GM19438 (cell line): ENCODE data around the gene ADAMTS19.
A peak's percentile ranks its signal among the peaks of the same experiment; 100 is the strongest.
"Not testable (repeated sequence)": the region's sequence is repeated elsewhere in the genome, so short reads cannot be mapped to it uniquely, and the experiment has no call there.

Source experiments
- ATAC-seq: cut with Tn5 transposase; IDR thresholded peaks from one replicate; pipeline ENCODE4 v1.9.1; 2021; ENCODE audit warnings: low read depth; ENCODE audit not compliant: unreplicated experiment

ADAMTS19 gene

GRCh38 chr5:129563585-129563984 is 103.5 kb downstream of the ADAMTS19 start:
- ATAC-seq, result no peak

GRCh38 chr5:129569295-129569694 is 109.2 kb downstream of the ADAMTS19 start:
- no peak for ATAC-seq

GRCh38 chr5:129572060-129572459 is 112.0 kb downstream of the ADAMTS19 start:
- no peak for ATAC-seq

- ATAC-seq, result not testable (repeated sequence)
Measured at GRCh38 chr5:129584496-129584895, 124.4 kb downstream of the ADAMTS19 start.

- ATAC-seq, result no peak
Measured at GRCh38 chr5:129591508-129592160, 131.5 kb downstream of the ADAMTS19 start.

- ATAC-seq, result no peak
Measured at GRCh38 chr5:129593525-129593924, 133.4 kb downstream of the ADAMTS19 start.

- no peak for ATAC-seq
Measured at GRCh38 chr5:129601576-129601975, 141.5 kb downstream of the ADAMTS19 start.

- ATAC-seq, result no peak
Measured at GRCh38 chr5:129608350-129608749, 148.3 kb downstream of the ADAMTS19 start.

- peak; percentile 93 for ATAC-seq
Measured at GRCh38 chr5:129609710-129610109, 149.6 kb downstream of the ADAMTS19 start.

- no peak for ATAC-seq
Measured at GRCh38 chr5:129616517-129616916, 156.4 kb downstream of the ADAMTS19 start.

- no peak for ATAC-seq
Measured at GRCh38 chr5:129617206-129617605, 157.1 kb downstream of the ADAMTS19 start.

GRCh38 chr5:129619782-129620181 is 159.7 kb downstream of the ADAMTS19 start:
- ATAC-seq, result no peak

GRCh38 chr5:129622531-129622930 is 162.4 kb downstream of the ADAMTS19 start:
- ATAC-seq, result no peak

- no peak for ATAC-seq
Measured at GRCh38 chr5:129629575-129629974, 169.5 kb downstream of the ADAMTS19 start.

GRCh38 chr5:129630101-129630500 is 170.0 kb downstream of the ADAMTS19 start:
- no peak for ATAC-seq

- no peak for ATAC-seq
Measured at GRCh38 chr5:129631961-129632360, 171.9 kb downstream of the ADAMTS19 start.

GRCh38 chr5:129637501-129637900 is 177.4 kb downstream of the ADAMTS19 start:
- ATAC-seq, result not testable (repeated sequence)

GRCh38 chr5:129639331-129639730 is 179.2 kb downstream of the ADAMTS19 start:
- ATAC-seq, result no peak

- no peak for ATAC-seq
Measured at GRCh38 chr5:129652349-129653056, 192.4 kb downstream of the ADAMTS19 start.

- ATAC-seq, result no peak
Measured at GRCh38 chr5:129653057-129653375, 192.9 kb downstream of the ADAMTS19 start.

- ATAC-seq, result no peak
Measured at GRCh38 chr5:129653442-129653841, 193.3 kb downstream of the ADAMTS19 start.

- ATAC-seq, result no peak
Measured at GRCh38 chr5:129656952-129657351, 196.9 kb downstream of the ADAMTS19 start.
